ENCODE results near the gene UBE2J2.

UBE2J2 gene

DNA sequence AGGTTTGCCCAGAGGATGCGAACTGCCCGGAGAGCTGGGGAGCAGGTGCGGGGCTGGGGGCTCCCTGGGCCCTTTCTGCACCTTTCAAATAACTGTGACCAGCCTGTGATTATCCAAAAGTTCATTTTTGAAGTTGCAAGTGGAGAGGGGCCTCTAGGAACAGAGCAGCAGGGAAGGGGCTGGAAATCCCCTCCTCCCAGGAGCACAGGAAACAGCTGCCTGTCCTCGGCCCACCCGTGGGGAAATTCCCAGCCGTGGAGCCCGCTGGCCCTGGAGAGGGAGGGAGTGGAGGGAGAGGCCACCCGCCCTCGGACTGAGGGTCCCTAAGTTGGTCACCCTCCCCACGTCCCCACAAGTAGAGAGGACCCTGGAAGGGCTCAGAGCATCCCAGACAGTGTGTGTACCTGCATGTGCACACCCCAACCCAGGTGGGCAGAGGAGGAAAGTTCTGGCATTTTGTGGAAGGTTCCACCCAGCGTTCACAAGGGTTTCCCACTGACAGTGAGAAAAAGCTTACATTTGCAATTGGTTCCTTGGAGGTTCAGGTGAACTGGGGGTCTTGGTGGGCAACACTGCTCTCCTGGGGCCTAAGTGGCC is 58.5 kb downstream of the UBE2J2 start:
- no peak for DNase-seq (ENCODE audit: low read depth in 1 of 2, low spot score in 1 of 2)

DNA sequence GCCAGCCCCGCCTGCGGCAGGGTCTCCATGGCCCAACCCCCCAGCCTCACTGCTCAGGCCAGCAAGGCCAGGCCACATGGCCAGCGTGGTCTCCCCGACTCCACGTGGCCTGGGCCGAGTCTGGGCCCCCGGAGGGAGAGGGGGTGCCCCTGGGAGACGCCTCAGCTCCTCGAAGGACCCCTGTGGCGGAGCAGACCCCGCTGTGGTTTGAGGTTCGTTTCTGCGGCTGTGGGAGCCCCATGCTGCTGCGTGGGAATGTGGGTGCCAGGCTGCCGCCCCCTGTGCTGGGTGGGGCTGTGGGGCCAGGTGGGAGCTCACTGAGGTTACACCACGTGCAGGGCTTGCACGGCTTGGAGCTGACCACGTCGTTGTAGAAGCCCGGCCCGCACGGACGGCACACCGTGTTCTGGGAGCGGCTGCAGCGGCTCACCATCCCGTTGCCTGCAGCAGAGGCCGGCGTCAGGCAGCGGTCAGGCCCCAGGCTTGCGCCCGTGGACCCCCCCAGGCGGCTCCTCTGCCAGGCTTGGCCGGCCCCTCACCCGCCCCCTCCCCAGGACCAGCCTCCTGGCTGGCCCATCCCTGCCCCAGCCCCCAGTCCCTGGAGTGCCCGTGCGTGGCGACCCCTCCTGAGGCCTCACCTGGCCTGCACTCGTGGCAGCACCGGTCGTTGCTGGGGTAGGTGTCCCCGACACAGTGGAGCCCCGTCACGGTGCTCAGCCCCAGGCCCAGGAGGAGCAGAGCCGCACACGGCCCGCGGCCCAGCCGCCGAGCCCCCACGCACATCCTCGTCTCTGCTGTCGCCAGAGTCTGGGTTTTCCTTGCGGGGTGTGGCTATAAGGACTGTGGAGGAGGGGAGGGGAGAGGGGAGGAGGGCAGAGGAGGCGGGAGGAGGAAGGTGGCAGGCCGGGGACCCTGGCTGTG is 60.0 kb downstream of the UBE2J2 start, which contains the start of gene TNFRSF4:
TNFRSF4 (minus strand) TSS at position 809 of the 921 bp plus-strand sequence; CDS start at position 783, 26 bp downstream.
- no peak for DNase-seq (ENCODE audit: low read depth in 1 of 2, low spot score in 1 of 2)

- no peak for DNase-seq (ENCODE audit: low read depth in 1 of 2, low spot score in 1 of 2)
Observed at GRCh38 chr1:1212780-1213344, 60.8 kb downstream of the UBE2J2 start.

DNA sequence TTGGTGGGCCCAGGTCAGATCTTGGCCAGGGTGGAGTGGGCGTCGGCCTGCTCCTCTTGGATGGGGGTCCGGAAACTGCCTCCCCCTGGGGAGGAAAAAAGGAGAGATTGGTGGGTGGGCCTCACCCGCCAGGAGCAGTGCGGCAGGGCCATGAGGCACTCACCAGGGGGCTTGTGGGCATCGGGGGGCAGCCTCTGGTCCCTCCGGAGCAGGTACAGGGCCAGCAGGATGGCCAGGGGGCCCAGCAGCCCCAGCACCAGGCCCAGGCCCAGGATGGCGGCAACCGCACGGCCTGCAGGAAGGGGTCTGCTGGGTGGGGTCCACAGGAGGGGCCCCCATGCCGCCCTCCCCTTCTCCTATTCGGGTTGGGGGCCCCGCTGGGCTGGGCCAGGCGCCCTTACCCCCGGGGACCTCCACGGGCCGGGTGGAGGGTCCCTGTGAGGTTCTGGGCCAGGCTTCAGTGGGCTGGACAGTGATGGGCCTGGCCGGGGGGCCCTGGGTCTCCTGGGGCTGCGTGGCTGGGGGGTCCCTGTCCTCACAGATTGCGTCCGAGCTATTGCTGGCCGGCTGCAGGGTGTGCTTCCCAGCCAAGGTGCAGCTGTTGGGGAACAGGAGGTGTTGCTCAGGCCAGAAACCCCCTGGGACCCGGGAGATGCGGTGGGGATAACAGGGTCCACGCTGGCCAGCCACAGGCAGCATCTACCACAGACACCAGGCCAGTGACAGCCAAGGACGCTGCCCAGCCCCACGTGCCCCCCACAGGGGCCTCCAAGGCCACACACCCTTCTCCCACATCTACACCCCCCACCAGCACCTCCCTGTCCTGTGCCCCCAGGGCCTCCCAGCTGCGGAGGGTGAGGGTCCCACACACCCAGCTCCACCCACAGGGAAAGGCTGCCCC is 61.9 kb downstream of the UBE2J2 start:
- no peak for DNase-seq (ENCODE audit: low read depth in 1 of 2, low spot score in 1 of 2)

DNA sequence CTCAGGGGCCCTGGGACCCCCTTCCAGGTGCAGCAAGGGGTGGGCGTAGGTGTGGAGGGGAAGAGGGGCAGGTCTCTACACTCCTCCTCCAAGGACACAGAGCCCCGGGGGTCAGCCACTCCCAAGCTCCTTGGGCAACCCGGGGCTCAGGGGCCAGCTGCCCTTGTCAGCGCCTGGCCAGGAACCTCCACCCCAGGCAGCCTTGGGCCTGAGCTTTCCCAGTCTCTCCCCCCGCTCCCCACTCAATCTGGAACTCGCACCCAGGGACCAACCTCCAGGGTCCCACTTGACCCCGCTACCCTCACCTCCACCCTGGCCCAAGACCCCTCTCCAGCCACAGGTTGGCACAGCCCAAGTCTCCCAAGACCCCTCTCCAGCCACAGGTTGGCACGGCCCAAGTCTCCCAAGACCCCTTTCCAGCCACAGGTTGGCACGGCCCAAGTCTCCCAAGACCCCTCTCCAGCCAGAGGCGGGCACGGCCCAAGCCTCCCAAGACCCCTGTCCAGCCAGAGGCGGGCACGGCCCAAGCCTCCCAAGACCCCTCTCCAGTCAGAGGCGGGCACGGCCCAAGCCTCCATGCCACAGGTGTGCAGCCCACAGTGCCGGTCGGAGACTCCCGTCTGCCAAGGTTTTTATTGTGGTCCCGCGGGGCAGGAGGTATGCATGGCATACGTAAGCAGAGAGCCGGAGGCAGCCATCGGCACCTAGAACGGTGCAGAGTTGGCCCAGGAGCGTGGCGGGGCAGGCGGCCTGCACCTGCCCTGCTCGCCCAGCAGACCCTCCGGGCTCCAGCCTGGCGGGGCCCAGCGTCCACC is 62.7 kb downstream of the UBE2J2 start:
- no peak for DNase-seq (ENCODE audit: low read depth in 1 of 2, low spot score in 1 of 2)

- DNase-seq (ENCODE audit: low read depth in 1 of 2, low spot score in 1 of 2): no peak
Observed at GRCh38 chr1:1208713-1209433, 64.8 kb downstream of the UBE2J2 start.

GRCh38 chr1:1207571-1207892 is 66.1 kb downstream of the UBE2J2 start:
- no peak for DNase-seq (ENCODE audit: low read depth in 1 of 2, low spot score in 1 of 2)

- DNase-seq (ENCODE audit: low read depth in 1 of 2, low spot score in 1 of 2): no peak
Observed at GRCh38 chr1:1206966-1207531, 66.6 kb downstream of the UBE2J2 start.

- DNase-seq (ENCODE audit: low read depth in 1 of 2, low spot score in 1 of 2): peak in 1 of 2 donors; percentile 47
Observed at GRCh38 chr1:1206376-1206965, 67.2 kb downstream of the UBE2J2 start, which contains the start of gene TNFRSF18. TNFRSF18 (minus strand) TSS chr1:1206592; CDS start chr1:1206571, 21 bp downstream.

DNA sequence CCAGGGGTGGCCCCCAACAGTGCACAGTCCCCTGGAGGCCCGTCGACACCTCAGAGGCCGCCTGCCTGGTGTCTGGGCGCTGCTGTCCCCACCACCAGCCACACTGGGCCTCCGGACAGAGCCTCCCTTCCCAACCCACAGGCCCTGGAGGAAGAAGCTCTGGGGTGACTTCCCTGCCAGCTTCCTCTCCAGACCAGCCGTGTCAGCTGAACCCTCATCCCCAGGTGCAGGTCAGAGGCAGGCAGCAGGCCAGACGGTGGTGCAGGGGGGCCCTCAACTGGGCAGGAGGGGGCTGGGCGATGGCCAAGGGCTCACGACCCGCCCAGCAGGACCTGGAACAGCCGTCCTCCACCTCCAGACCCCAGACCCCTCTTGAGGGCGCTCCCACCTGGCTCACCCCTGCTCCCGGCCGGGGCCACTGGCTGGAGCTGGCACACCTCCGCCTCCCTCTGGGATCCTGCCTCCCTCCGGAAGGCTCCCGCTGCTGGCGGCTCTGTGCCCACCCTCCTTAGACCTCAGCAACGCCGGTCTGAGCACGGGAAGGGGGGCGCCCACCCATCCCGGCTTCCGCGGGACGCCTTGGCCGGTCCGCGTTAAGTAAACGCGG is 67.8 kb downstream of the UBE2J2 start:
- no peak for DNase-seq (ENCODE audit: low read depth in 1 of 2, low spot score in 1 of 2)

DNA sequence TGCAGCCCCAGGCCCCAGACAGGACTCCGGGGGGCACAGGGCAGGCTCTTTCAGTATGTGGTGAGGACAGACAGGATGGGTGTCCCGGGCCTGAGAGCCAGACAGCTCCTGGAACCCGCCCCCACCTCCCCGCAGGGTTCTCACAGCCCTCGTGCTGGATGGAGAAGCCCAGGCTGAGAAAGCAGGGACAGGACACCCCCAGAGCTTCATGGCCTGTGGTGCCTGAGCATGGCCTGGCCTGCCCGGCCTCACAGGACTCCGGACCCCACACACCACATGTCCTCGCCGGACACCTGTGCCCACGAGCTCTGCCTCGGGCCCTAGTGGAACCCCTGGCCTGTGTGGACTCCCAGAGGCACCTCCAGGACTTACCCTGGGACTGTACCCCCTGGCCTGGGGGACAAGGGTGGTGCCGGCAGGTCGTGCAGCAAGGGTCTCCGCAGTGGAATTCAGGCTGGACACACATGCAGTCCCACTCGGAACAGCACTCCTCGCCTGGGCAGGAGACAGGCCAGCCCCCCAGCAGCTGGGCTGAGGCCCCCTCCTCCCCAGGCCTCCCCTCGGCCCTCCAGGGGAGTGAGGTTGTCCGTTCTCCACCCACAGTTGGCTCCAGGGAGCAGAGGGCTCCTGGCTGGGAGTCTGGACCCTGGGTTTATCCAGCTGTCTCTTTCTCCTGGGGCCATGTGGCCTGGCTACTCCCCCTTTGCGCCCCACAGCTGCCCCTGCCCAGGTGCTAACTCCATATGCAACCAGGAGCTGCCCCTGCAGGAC is 68.5 kb downstream of the UBE2J2 start:
- DNase-seq (ENCODE audit: low read depth in 1 of 2, low spot score in 1 of 2): no peak

DNA sequence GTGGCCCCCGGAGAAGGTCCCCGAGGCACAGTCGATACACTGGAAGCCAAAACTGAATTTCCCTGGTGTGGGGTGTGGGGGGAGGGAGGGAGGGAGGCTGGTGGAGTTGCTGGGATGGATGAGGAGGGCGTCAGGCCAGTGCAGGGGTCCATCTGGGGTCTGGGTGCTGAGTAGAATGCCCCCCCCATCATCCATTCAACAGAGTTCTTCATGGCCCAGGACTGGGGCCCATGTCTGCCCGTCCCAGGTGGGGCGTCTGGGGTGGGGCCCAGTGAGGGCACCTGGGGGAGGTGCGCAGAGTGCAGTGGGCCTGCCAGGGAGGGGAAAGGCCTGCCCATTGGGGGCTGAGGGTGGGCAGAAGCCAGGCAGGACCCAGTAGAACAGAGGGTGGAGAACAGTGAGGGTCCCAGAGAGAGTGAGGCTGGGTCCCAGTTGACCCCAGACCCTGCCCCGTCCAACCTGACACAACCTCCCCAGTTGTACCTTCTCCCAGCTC is 69.2 kb downstream of the UBE2J2 start:
- no peak for DNase-seq (ENCODE audit: low read depth in 1 of 2, low spot score in 1 of 2)
